ENCODE measurements around the gene NLN. TPM values are rescaled to one million over a fixed set of nuclear protein-coding genes. Genes with fewer than 3 reads are reported as not detected.
A peak's percentile ranks its signal among the peaks of the same experiment; 100 is the strongest.

Gene NLN
- total RNA-seq, 6 donors from 2014 or later = 4.2 to 20.8 (median 13.1) TPM

- ATAC-seq (ENCODE audit: low FRiP score in 2 of 2) (no peak), DNase-seq (no peak)
- H3K36me3 ChIP-seq = no peaks in the 10 kb centered on the region
- no peak overlapping the region for H3K4me3 ChIP-seq
- no peaks in the 10 kb centered on the region for H3K27me3 ChIP-seq
- TF ChIP-seq EP300 (IDR thresholded peaks at IDR 0.05) = no peak
- no peak for TF ChIP-seq POLR2A (IDR thresholded peaks at IDR 0.05)
- H3K4me1 ChIP-seq = peaks cover 4 to 8% (median 8%) of the 10 kb centered on the region in 4 donors
- no peaks in the 10 kb centered on the region for H3K9me3 ChIP-seq
- no peak overlapping the region for H3K27ac ChIP-seq
Measured at GRCh38 chr5:65862384-65862783, 140.4 kb downstream of the NLN start.

DNA sequence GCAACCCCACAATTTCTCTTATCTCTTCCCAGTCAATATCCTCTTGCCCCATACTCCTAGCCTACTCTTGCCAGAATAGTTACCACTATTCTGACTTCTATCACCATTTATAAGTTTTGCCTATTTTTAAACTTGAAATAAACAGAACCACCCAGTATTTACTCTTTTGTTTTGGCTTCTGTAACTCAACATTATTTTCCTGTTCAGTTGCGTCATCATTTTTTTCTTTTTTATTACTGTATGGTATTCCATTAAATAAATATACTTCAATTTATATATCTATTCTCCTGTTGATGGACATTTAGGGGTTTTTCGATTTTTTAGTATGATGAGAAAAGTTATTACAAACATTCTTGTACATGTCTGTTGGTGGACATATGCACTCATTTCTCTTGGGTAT is 141.7 kb downstream of the NLN start:
- no peaks in the 10 kb centered on the region for H3K9me3 ChIP-seq
- 89 to 92% methylated on average over 2 of the region's 2 CpGs for WGBS, 2 donors
- no peaks in the 10 kb centered on the region for H3K36me3 ChIP-seq
- no peak overlapping the region for H3K27ac ChIP-seq
- H3K4me1 ChIP-seq = peaks cover 0 to 8% (median 6%) of the 10 kb centered on the region in 4 donors
- no peaks in the 10 kb centered on the region for H3K27me3 ChIP-seq
- no peak overlapping the region for H3K4me3 ChIP-seq
- no peak for ATAC-seq (ENCODE audit: low FRiP score in 2 of 2)
- DNase-seq = no peak
- no peak for TF ChIP-seq POLR2AphosphoS5 (IDR thresholded peaks at IDR 0.05)
- no peak for TF ChIP-seq POLR2A (IDR thresholded peaks at IDR 0.05)
- TF ChIP-seq, protein P1, sequence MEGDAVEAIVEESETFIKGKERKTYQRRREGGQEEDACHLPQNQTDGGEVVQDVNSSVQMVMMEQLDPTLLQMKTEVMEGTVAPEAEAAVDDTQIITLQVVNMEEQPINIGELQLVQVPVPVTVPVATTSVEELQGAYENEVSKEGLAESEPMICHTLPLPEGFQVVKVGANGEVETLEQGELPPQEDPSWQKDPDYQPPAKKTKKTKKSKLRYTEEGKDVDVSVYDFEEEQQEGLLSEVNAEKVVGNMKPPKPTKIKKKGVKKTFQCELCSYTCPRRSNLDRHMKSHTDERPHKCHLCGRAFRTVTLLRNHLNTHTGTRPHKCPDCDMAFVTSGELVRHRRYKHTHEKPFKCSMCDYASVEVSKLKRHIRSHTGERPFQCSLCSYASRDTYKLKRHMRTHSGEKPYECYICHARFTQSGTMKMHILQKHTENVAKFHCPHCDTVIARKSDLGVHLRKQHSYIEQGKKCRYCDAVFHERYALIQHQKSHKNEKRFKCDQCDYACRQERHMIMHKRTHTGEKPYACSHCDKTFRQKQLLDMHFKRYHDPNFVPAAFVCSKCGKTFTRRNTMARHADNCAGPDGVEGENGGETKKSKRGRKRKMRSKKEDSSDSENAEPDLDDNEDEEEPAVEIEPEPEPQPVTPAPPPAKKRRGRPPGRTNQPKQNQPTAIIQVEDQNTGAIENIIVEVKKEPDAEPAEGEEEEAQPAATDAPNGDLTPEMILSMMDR (IDR thresholded peaks at IDR 0.05) = no peak
- TF ChIP-seq EP300 (IDR thresholded peaks at IDR 0.05) = no peak

GRCh38 chr5:65866837-65867521 is 145.0 kb downstream of the NLN start:
- Histone ChIP-seq H3K27ac (peak overlapping the region in 3 of 4 donors; percentile 1 to 71 (median 25)), H3K27me3 (no peaks in the 10 kb centered on the region)
- WGBS, 2 donors = 37 to 44% methylated on average over 6 of the region's 6 CpGs

GRCh38 chr5:65867542-65868195 is 145.7 kb downstream of the NLN start:
- DNase-seq (no peak), ATAC-seq (ENCODE audit: low FRiP score in 2 of 2) (no peak)
- 54% methylated on average over 11 of the region's 11 CpGs for WGBS, 2 donors
- H3K27me3 ChIP-seq = no peaks in the 10 kb centered on the region
- TF ChIP-seq POLR2AphosphoS5 (IDR thresholded peaks at IDR 0.05) (no peak), EP300 (IDR thresholded peaks at IDR 0.05) (no peak), POLR2A (IDR thresholded peaks at IDR 0.05) (no peak)
- TF ChIP-seq, protein P1 (IDR thresholded peaks at IDR 0.05) = no peak
- H3K4me1 ChIP-seq = peaks cover 0 to 8% (median 6%) of the 10 kb centered on the region in 4 donors
- no peaks in the 10 kb centered on the region for H3K9me3 ChIP-seq
- no peaks in the 10 kb centered on the region for H3K36me3 ChIP-seq
- peak overlapping the region in 3 of 4 donors; percentile 1 to 71 (median 25) for H3K27ac ChIP-seq
- no peak overlapping the region for H3K4me3 ChIP-seq

More at GRCh38 chr5:65866837-65867521, 145.0 kb downstream of the NLN start:
- no peak for TF ChIP-seq EP300 (IDR thresholded peaks at IDR 0.05)
- no peak for TF ChIP-seq POLR2A (IDR thresholded peaks at IDR 0.05)
- TF ChIP-seq POLR2AphosphoS5 (IDR thresholded peaks at IDR 0.05) = no peak
- TF ChIP-seq, protein P1 (IDR thresholded peaks at IDR 0.05) = no peak
- Histone ChIP-seq H3K9me3 (no peaks in the 10 kb centered on the region), H3K4me3 (no peak overlapping the region), H3K4me1 (peaks cover 0 to 8% (median 6%) of the 10 kb centered on the region in 4 donors), H3K36me3 (no peaks in the 10 kb centered on the region)
- ATAC-seq (ENCODE audit: low FRiP score in 2 of 2) = no peak
- no peak for DNase-seq

DNA sequence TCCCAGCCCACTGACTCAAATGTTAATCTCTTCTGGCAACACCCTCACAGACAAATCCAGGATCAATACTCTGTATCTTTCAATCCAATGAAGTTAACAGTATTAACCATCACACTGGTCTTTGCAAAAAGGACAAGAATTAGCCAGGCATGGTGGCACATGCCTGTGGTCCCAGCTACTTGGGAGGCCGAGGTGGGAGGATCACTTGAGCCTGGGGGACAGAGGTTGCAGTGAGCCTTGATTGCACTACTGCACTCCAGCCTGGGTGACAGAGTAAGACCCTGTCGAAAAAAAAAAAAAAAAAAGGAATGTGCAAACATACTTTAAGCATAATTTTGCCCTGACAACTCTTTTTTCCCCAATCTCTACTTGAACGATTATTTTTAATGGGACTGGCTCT is 146.5 kb downstream of the NLN start:
- H3K27ac ChIP-seq = no peak overlapping the region
- TF ChIP-seq EP300 (IDR thresholded peaks at IDR 0.05) (no peak), POLR2A (IDR thresholded peaks at IDR 0.05) (no peak), POLR2AphosphoS5 (IDR thresholded peaks at IDR 0.05) (no peak)
- TF ChIP-seq, protein P1 (IDR thresholded peaks at IDR 0.05) = no peak
- H3K9me3 ChIP-seq = no peaks in the 10 kb centered on the region

More for the DNA sequence above, 146.5 kb downstream of the NLN start:
- Histone ChIP-seq H3K4me3 (no peak overlapping the region), H3K4me1 (peaks cover 0 to 8% (median 6%) of the 10 kb centered on the region in 4 donors), H3K36me3 (no peaks in the 10 kb centered on the region), H3K27me3 (no peaks in the 10 kb centered on the region)
- ATAC-seq (ENCODE audit: low FRiP score in 2 of 2) = no peak
- DNase-seq = no peak
- 67 to 70% methylated on average over 3 of the region's 3 CpGs for WGBS, 2 donors
